ENCODE measurements around the gene ACOX3. TPM values are rescaled to one million over a fixed set of nuclear protein-coding genes. Genes with fewer than 3 reads are reported as not detected.

The ACOX3 gene
- polyA plus RNA-seq, 2 of the 4 experiments (the other 2 are of a cell fraction) = 4.9 to 8.2 TPM

- ATAC-seq (no peak), DNase-seq (ENCODE audit: low read depth in 1 of 2, low spot score in 1 of 2) (no peak), FAIRE-seq (no peak)
- 83% methylated on average over 14 of the region's 17 CpGs for WGBS (ENCODE audit: missing lambda C conversion rate)
- TF ChIP-seq ZFP36 (IDR thresholded peaks at IDR 0.05; ENCODE audit: borderline replicate concordance, partially characterized antibody) (no peak), HOXA7 (CRISPR knock-in tag; IDR thresholded peaks at IDR 0.05) (no peak), HDAC2 (IDR thresholded peaks at IDR 0.05) (no peak), NFE2L2 (conservative IDR thresholded peaks at IDR 0.05; ENCODE audit: low read length) (no peak), CHD2 (IDR thresholded peaks at IDR 0.05; ENCODE audit: low read length, partially characterized antibody) (no peak), RAD21 (conservative IDR thresholded peaks at IDR 0.05 in 1 of 2, IDR thresholded peaks at IDR 0.05 in 1 of 2) (no peak), SMC3 (IDR thresholded peaks at IDR 0.05) (no peak), EP300 (IDR thresholded peaks at IDR 0.05) (no peak), FOSL2 (IDR thresholded peaks at IDR 0.05) (no peak), FOSL2 (CRISPR knock-in tag; IDR thresholded peaks at IDR 0.05) (no peak), FOSB (CRISPR knock-in tag; IDR thresholded peaks at IDR 0.05) (no peak), ZC3H11A (IDR thresholded peaks at IDR 0.05) (no peak)
- no peaks in the 10 kb centered on the region for H3K9me3 ChIP-seq
- no peak overlapping the region for H3K4me3 ChIP-seq
- no peak overlapping the region for H3K27ac ChIP-seq
- ChIA-PET POLR2A (no interaction called here), CTCF (interaction anchor here (1.6 kb wide), 1 partner anchor 35 kb away, joined by 3 read pairs; no protein-coding TSS in a partner anchor)
- no peak overlapping the region for H3K4me2 ChIP-seq
- no peaks in the 10 kb centered on the region for H3K4me1 ChIP-seq
These were observed 73.9 kb downstream of the ACOX3 start for GRCh38 chr4:8366601-8367000.

- Histone ChIP-seq H3K27ac (no peak overlapping the region), H3K4me2 (no peak overlapping the region), H3K4me3 (no peak overlapping the region), H3K4me1 (no peaks in the 10 kb centered on the region), H3K9me3 (no peaks in the 10 kb centered on the region)
- ATAC-seq (no peak), DNase-seq (ENCODE audit: low read depth in 1 of 2, low spot score in 1 of 2) (no peak), FAIRE-seq (no peak)
- ChIA-PET POLR2A (no interaction called here), CTCF (no interaction called here)
- WGBS (ENCODE audit: missing lambda C conversion rate) = 90% methylated on average over 11 of the region's 11 CpGs
- TF ChIP-seq KDM5A (IDR thresholded peaks at IDR 0.05) = no peak
These were observed 74.6 kb downstream of the ACOX3 start for GRCh38 chr4:8365951-8366350.

- H3K4me2 ChIP-seq = no peak overlapping the region
- ATAC-seq (no peak), DNase-seq (ENCODE audit: low read depth in 1 of 2, low spot score in 1 of 2) (no peak), FAIRE-seq (no peak)
- ChIA-PET CTCF (interaction anchor here (1.4 kb wide), 1 partner anchor 37 kb away, joined by 3 read pairs; no protein-coding TSS in a partner anchor), POLR2A (no interaction called here)
- no peaks in the 10 kb centered on the region for H3K9me3 ChIP-seq
- no peaks in the 10 kb centered on the region for H3K4me1 ChIP-seq
- 79% methylated on average over 11 of the region's 13 CpGs for WGBS (ENCODE audit: missing lambda C conversion rate)
- TF ChIP-seq KDM1A (IDR thresholded peaks at IDR 0.05; ENCODE audit: low read depth) = no peak
- TF ChIP-seq NFE2L2 (conservative IDR thresholded peaks at IDR 0.05; ENCODE audit: low read length) = no peak
- TF ChIP-seq MAX (IDR thresholded peaks at IDR 0.05) = no peak
- no peak for TF ChIP-seq HES2 (IDR thresholded peaks at IDR 0.05)
- TF ChIP-seq POLR2AphosphoS2 (conservative IDR thresholded peaks at IDR 0.05; ENCODE audit: low read length) = no peak
- no peak for TF ChIP-seq HEYL (CRISPR knock-in tag; IDR thresholded peaks at IDR 0.05)
- TF ChIP-seq HOXA7 (CRISPR knock-in tag; IDR thresholded peaks at IDR 0.05) = no peak
- TF ChIP-seq ESRRA (IDR thresholded peaks at IDR 0.05; ENCODE audit: borderline replicate concordance, low read length) = no peak
- no peak for TF ChIP-seq ATOH8 (CRISPR knock-in tag; IDR thresholded peaks at IDR 0.05; ENCODE audit: low read depth)
- TF ChIP-seq RARB (CRISPR knock-in tag; IDR thresholded peaks at IDR 0.05) = no peak
- TF ChIP-seq MYC (IDR thresholded peaks at IDR 0.05; ENCODE audit: borderline replicate concordance, low read length) = no peak
- TF ChIP-seq TP53 (CRISPR knock-in tag; IDR thresholded peaks at IDR 0.05) = no peak
- H3K4me3 ChIP-seq = no peak overlapping the region
- no peak overlapping the region for H3K27ac ChIP-seq
These were observed 75.2 kb downstream of the ACOX3 start for GRCh38 chr4:8365353-8365752.
